ENCODE measurements around the gene ASPM. TPM values are rescaled to one million over a fixed set of nuclear protein-coding genes. Genes with fewer than 3 reads are reported as not detected.

Gene ASPM
- total RNA-seq, 1 experiment from 2014 or later, result 29.9 TPM

GRCh38 chr1:197041486-197042353 lies 104.7 kb downstream of the ASPM start (continued):
- no peak for TF ChIP-seq ELF1 (IDR thresholded peaks at IDR 0.05; ENCODE audit: borderline replicate concordance, low read depth)
- no peak for TF ChIP-seq ZFX (IDR thresholded peaks at IDR 0.05)
- no peak for TF ChIP-seq POLR2AphosphoS5 (IDR thresholded peaks at IDR 0.05; ENCODE audit: low read depth, low read length)
- no peak for TF ChIP-seq SP1 (IDR thresholded peaks at IDR 0.05; ENCODE audit: low read depth)
- TF ChIP-seq TCF7L2 (IDR thresholded peaks at IDR 0.05; ENCODE audit: borderline replicate concordance, extremely low read depth, insufficient read depth, insufficient read length), result no peak
- TF ChIP-seq JUND (IDR thresholded peaks at IDR 0.05), result no peak
- TF ChIP-seq SRF (IDR thresholded peaks at IDR 0.05; ENCODE audit: low read depth), result no peak

GRCh38 chr1:197036861-197037260 lies 109.6 kb downstream of the ASPM start:
- Histone ChIP-seq H3K4me2 (ENCODE audit: low read length) (no peak overlapping the region), H4K20me1 (ENCODE audit: insufficient read depth) (no peaks in the 10 kb centered on the region), H3K4me1 (ENCODE audit: control insufficient read depth in 1 of 2, insufficient read depth in 2 of 2, low read length in 2 of 2) (peaks cover 0 to 16% of the 10 kb centered on the region in 2 experiments; a peak in 2 of 4 replicates), H3K79me2 (ENCODE audit: insufficient read depth, low read length) (no peaks in the 10 kb centered on the region), H3K9me3 (ENCODE audit: control insufficient read depth in 1 of 2, insufficient read depth in 1 of 2, low read depth in 1 of 2, low read length in 2 of 2) (no peaks in the 10 kb centered on the region), H3K9ac (ENCODE audit: low read length) (no peak overlapping the region), H3K27me3 (ENCODE audit: insufficient read depth, low read length) (no peaks in the 10 kb centered on the region), H3K9me2 (ENCODE audit: insufficient read depth) (peaks cover 4% of the 10 kb centered on the region; the same call in 1 of the 2 replicates), H3K4me3 (replicated peaks in 1 of 2; ENCODE audit: low read depth in 1 of 2, low read length in 2 of 2) (no peak overlapping the region), H2AFZ (ENCODE audit: low read depth, low read length, poor library complexity, severe bottlenecking) (no peak overlapping the region), H3K27ac (ENCODE audit: low read depth, low read length) (no peak overlapping the region), H3K36me3 (ENCODE audit: control insufficient read depth in 1 of 2, insufficient read depth in 2 of 2, low read length in 2 of 2) (no peaks in the 10 kb centered on the region)
- CTCF ChIA-PET, result no interaction called here
- RAD21 ChIA-PET (ENCODE audit: low non-redundant PET in 1 of 2, low total read pairs in 2 of 2, uncharacterized antibody in 2 of 2, unreplicated experiment in 2 of 2), result no interaction called here
- ATAC-seq (no peak), DNase-seq (ENCODE audit: low read depth, low spot score) (no peak)
- POLR2A ChIA-PET, result no interaction called here
- no TSS peak for BruUV-seq (replicated peaks)
- no peak for TF ChIP-seq EZH2 (IDR thresholded peaks at IDR 0.05)
- TF ChIP-seq FOSL1 (IDR thresholded peaks at IDR 0.05; ENCODE audit: low read depth), result no peak
- TF ChIP-seq REST (IDR thresholded peaks at IDR 0.05; ENCODE audit: low read depth), result no peak
- intact Hi-C loops (cut with micrococcal nuclease), result no loop called here

Measured in HCT116 (cell line).